ENCODE data around the gene RNF214. TPM values are rescaled to one million over a fixed set of nuclear protein-coding genes. Genes with fewer than 3 reads are reported as not detected.
A peak's percentile ranks its signal among the peaks of the same experiment; 100 is the strongest.

RNF214 gene
- total and polyA plus RNA-seq, 8 donors = 21.5 to 37.1 (median 30.9) TPM

- Histone ChIP-seq H3K4me3 (no peak overlapping the region), H3K36me3 (peaks cover 0 to 66% of the 10 kb centered on the region in 2 donors), H3K9me3 (no peaks in the 10 kb centered on the region), H3K4me1 (peaks cover 0 to 31% of the 10 kb centered on the region in 2 donors), H3K27me3 (no peaks in the 10 kb centered on the region), H3K27ac (peak overlapping the region in 1 of 2 donors; percentile 78)
- DNase-seq (peak in 1 of 4 donors; percentile 31), ATAC-seq (no peak)
- intact Hi-C loops (cut with DNase I) = no loop called here
- no peak for TF ChIP-seq CTCF (IDR thresholded peaks at IDR 0.05)
These were observed 46.1 kb upstream of the RNF214 start for GRCh38 chr11:117186431-117186761.

- H3K9me3 ChIP-seq = no peaks in the 10 kb centered on the region
- H3K36me3 ChIP-seq = peaks cover 0 to 67% of the 10 kb centered on the region in 2 donors
- no peak for TF ChIP-seq CTCF (IDR thresholded peaks at IDR 0.05)
- no peak overlapping the region for H3K4me3 ChIP-seq
- no peak overlapping the region for H3K27ac ChIP-seq
- intact Hi-C loops (cut with DNase I) = no loop called here
- peaks cover 0 to 28% of the 10 kb centered on the region in 2 donors for H3K4me1 ChIP-seq
- ATAC-seq (no peak), DNase-seq (peak in 1 of 4 donors; percentile 47)
- no peaks in the 10 kb centered on the region for H3K27me3 ChIP-seq
These were observed 45.5 kb upstream of the RNF214 start for GRCh38 chr11:117187007-117187406.

- DNase-seq (peak in 1 of 4 donors; percentile 51), ATAC-seq (no peak)
- intact Hi-C loops (cut with DNase I) = no loop called here
- Histone ChIP-seq H3K4me3 (no peak overlapping the region), H3K9me3 (no peaks in the 10 kb centered on the region), H3K27ac (no peak overlapping the region), H3K36me3 (peaks cover 0 to 67% of the 10 kb centered on the region in 2 donors), H3K4me1 (peaks cover 0 to 28% of the 10 kb centered on the region in 2 donors), H3K27me3 (no peaks in the 10 kb centered on the region)
- no peak for TF ChIP-seq CTCF (IDR thresholded peaks at IDR 0.05)
These were observed 45.1 kb upstream of the RNF214 start for GRCh38 chr11:117187428-117187798.

- no peaks in the 10 kb centered on the region for H3K9me3 ChIP-seq
These were observed 44.5 kb upstream of the RNF214 start for GRCh38 chr11:117187799-117188481.

More at GRCh38 chr11:117187799-117188481, 44.5 kb upstream of the RNF214 start:
- H3K27me3 ChIP-seq = no peaks in the 10 kb centered on the region
- peak overlapping the region; percentile 26 to 48 for H3K27ac ChIP-seq
- peak in 2 of 4 donors; percentile 32 to 51 for DNase-seq
- peaks cover 0 to 67% of the 10 kb centered on the region in 2 donors for H3K36me3 ChIP-seq
- intact Hi-C loops (cut with DNase I) = no loop called here
- no peak for TF ChIP-seq CTCF (IDR thresholded peaks at IDR 0.05)
- no peak for ATAC-seq
- H3K4me3 ChIP-seq = no peak overlapping the region
- peaks cover 0 to 28% of the 10 kb centered on the region in 2 donors for H3K4me1 ChIP-seq

Data from left lung (tissue), 10 donors.